Hematopoietic multipotent progenitor cell treated with erythropoietin and hydrocortisone succinate and interleukin-3 and kit ligand, for 8 days (in vitro differentiated cells): ENCODE results near the gene MCM3AP.
A peak's percentile ranks its signal among the peaks of the same experiment; 100 is the strongest.
"Not testable (repeated sequence)": the region's sequence is repeated elsewhere in the genome, so short reads cannot be mapped to it uniquely, and the experiment has no call there.

Source experiments
- DNase-seq: peaks from one replicate; pipeline ENCODE4 v3.0.0-alpha.2; 2015

The MCM3AP gene

GRCh38 chr21:46310260-46310659 is 24.8 kb upstream of the MCM3AP start:
- DNase-seq: not testable (repeated sequence)

- no peak for DNase-seq
These were observed 23.0 kb upstream of the MCM3AP start for GRCh38 chr21:46308431-46308830.

GRCh38 chr21:46307625-46308024 is 22.2 kb upstream of the MCM3AP start:
- peak; percentile 83 for DNase-seq

- peak; percentile 67 for DNase-seq
These were observed 19.5 kb upstream of the MCM3AP start for GRCh38 chr21:46304955-46305354.

- DNase-seq: no peak
These were observed 19.0 kb upstream of the MCM3AP start for GRCh38 chr21:46304437-46304836.

GRCh38 chr21:46301759-46302158 is 16.3 kb upstream of the MCM3AP start:
- no peak for DNase-seq

- no peak for DNase-seq
These were observed 13.8 kb upstream of the MCM3AP start for GRCh38 chr21:46299167-46299566.

GRCh38 chr21:46297338-46298271 is 12.2 kb upstream of the MCM3AP start:
- DNase-seq: no peak

- peak; percentile 93 for DNase-seq
These were observed 10.8 kb upstream of the MCM3AP start for GRCh38 chr21:46295996-46296752.

- DNase-seq: peak; percentile 27
These were observed 9.9 kb upstream of the MCM3AP start for GRCh38 chr21:46295177-46295770.

- DNase-seq: peak; percentile 84
These were observed 9.3 kb upstream of the MCM3AP start for GRCh38 chr21:46294647-46295176.

GRCh38 chr21:46291561-46291960 is 6.2 kb upstream of the MCM3AP start:
- DNase-seq: no peak

GRCh38 chr21:46289655-46290179 is 4.3 kb upstream of the MCM3AP start:
- no peak for DNase-seq

- DNase-seq: no peak
These were observed 2.1 kb upstream of the MCM3AP start for GRCh38 chr21:46287541-46287940.

- DNase-seq: peak; percentile 57
These were observed 1.2 kb upstream of the MCM3AP start for GRCh38 chr21:46286648-46287002.

- DNase-seq: peak; percentile 88
These were observed 593 bp upstream of the MCM3AP start, which contains the start of gene YBEY for GRCh38 chr21:46285761-46286647. TSS of gene YBEY (plus strand) at chr21:46286342. CDS start at chr21:46286914, 572 bp downstream.

- no peak for DNase-seq
These were observed 678 bp downstream of the MCM3AP start for GRCh38 chr21:46284733-46285132.

GRCh38 chr21:46284077-46284644 is 1.2 kb downstream of the MCM3AP start:
- DNase-seq: peak; percentile 20

GRCh38 chr21:46274797-46275390 is 10.5 kb downstream of the MCM3AP start:
- DNase-seq: no peak

GRCh38 chr21:46273341-46273740 is 12.1 kb downstream of the MCM3AP start:
- DNase-seq: no peak

GRCh38 chr21:46269466-46269865 is 15.9 kb downstream of the MCM3AP start:
- DNase-seq: no peak
